Skeletal muscle cell (primary cell): ENCODE data around the gene ARL2.

Experiments used
- DNase-seq: peaks from one replicate; pipeline ENCODE4 v3.0.0-alpha.2; 2010; ENCODE audit warnings: low read depth
- H3K4me3 ChIP-seq: 2 replicates; pipeline ENCODE4 v1.5.1; 2011; ENCODE audit warnings: low read depth, mild to moderate bottlenecking, control low read depth, low read length, moderate library complexity

Gene ARL2

GRCh38 chr11:65065851-65066250 lies 51.9 kb downstream of the ARL2 start:
- DNase-seq = no peak
- no peak overlapping the region for H3K4me3 ChIP-seq

DNA sequence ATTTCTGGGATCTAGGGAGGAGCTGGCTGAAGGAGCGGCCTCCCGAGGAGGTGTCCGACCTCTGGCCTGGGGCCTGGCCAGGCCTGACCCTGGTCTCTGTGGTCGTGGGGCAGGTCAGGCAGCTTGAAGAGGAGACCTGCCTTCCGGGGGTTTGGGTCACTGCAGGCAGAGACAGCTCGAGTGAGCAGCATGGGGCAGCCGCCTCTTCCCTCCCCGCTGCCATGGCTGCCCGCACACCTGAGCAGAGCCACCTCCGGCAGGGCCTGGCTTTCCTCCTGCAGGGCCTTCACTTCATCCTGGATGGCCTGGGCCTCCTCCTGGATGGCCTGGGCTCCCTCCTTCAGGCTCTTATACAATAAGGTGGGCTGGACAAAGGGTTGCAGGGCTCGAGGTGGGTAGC lies 52.4 kb downstream of the ARL2 start:
- H3K4me3 ChIP-seq = no peak overlapping the region
- DNase-seq = no peak

DNA sequence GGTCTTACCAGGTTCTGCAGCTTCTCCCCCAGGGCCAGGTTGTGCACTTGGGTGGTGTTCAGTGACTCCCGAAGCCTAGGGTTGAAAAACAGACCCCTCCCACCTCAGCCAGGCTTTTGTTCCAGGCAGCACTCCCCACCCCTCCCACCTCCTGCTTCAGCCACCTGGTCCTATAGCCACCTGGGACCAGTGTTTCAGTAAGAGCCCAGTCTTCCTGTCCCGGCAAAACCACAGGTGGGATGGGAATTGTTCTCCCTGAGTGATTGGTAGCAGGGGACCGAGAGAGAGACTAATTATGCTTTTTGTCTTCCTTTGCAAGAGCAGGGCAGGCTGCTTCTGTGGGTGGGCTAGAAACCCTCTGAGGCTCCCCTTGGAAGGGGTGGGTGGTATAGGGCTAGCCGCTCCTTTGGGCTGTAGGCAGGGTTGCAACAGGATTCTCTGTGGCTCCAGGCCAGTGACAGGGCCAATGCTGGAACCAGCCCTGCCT lies 52.9 kb downstream of the ARL2 start:
- DNase-seq = no peak
- no peak overlapping the region for H3K4me3 ChIP-seq

DNA sequence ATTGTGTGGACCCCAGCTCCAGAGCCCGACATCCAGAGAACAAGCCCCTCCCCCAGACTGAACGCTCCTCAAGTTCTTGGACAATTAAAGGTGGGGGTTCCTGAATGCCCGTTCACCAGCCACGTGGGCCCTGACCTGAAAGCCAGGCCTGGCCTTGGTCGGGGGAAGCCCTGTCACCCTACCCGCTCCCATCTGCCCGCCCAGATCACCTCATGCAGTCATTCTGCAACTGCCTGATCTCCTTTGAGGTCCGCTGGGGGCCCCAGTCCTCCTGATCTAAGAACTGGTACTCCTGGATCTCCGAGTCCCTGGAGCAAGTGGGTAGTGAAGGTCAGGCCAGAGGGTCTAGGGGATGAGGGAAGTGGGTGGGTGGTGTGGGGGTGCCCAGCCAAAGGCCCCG lies 53.5 kb downstream of the ARL2 start:
- DNase-seq = no peak
- no peak overlapping the region for H3K4me3 ChIP-seq

DNA sequence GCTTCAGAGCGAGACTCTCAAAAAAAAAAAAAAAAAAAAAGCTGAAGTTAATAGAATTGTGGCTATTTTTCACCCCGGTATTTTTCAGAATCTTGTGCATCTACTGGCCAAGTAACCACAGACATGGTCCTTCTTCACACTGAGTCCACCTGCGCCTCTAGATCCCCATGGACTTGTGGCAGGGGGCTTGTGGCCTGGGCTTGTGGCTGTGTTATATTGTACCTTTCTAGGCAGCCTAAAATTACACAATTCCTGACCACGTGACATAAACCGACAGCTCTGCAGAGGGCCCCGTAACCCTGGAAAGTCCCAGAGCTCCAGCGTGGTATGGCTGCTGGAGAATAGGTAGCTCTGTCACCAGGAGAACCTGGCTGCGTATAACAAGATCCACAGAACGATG lies 55.3 kb downstream of the ARL2 start:
- no peak for DNase-seq

More for the DNA sequence above, 55.3 kb downstream of the ARL2 start:
- no peak overlapping the region for H3K4me3 ChIP-seq
